Measurements from ENCODE around the gene CORO2B. TPM values are rescaled to one million over a fixed set of nuclear protein-coding genes. Genes with fewer than 3 reads are reported as not detected.

The CORO2B gene
- total RNA-seq, 1 donor from 2014 or later = 1.0 TPM

GRCh38 chr15:68683551-68683950, 104.8 kb downstream of the CORO2B start:
- Histone ChIP-seq H3K9ac (ENCODE audit: low read depth in 1 of 3, low read length in 3 of 3) (no peak overlapping the region), H3K27ac (ENCODE audit: low read depth, low read length) (no peak overlapping the region), H3K4me1 (ENCODE audit: control insufficient read depth in 3 of 3, insufficient read depth in 3 of 3, low read length in 3 of 3) (no peaks in the 10 kb centered on the region), H3K4me3 (ENCODE audit: low read length in 3 of 3) (no peak overlapping the region), H3K36me3 (ENCODE audit: control insufficient read depth in 3 of 3, insufficient read depth in 3 of 3, low read length in 3 of 3) (no peaks in the 10 kb centered on the region), H3K9me3 (ENCODE audit: control insufficient read depth in 3 of 3, low read length in 3 of 3) (no peaks in the 10 kb centered on the region), H3K27me3 (ENCODE audit: control insufficient read depth in 3 of 3, insufficient read depth in 3 of 3, low read length in 3 of 3) (no peaks in the 10 kb centered on the region)

- Histone ChIP-seq H3K36me3 (ENCODE audit: control insufficient read depth in 3 of 3, insufficient read depth in 3 of 3, low read length in 3 of 3) (no peaks in the 10 kb centered on the region), H3K9ac (ENCODE audit: low read depth in 1 of 3, low read length in 3 of 3) (no peak overlapping the region), H3K27me3 (ENCODE audit: control insufficient read depth in 3 of 3, insufficient read depth in 3 of 3, low read length in 3 of 3) (no peaks in the 10 kb centered on the region), H3K9me3 (ENCODE audit: control insufficient read depth in 3 of 3, low read length in 3 of 3) (no peaks in the 10 kb centered on the region), H3K4me1 (ENCODE audit: control insufficient read depth in 3 of 3, insufficient read depth in 3 of 3, low read length in 3 of 3) (no peaks in the 10 kb centered on the region), H3K4me3 (ENCODE audit: low read length in 3 of 3) (no peak overlapping the region), H3K27ac (ENCODE audit: low read depth, low read length) (no peak overlapping the region)
Observed at GRCh38 chr15:68684476-68684875, 105.7 kb downstream of the CORO2B start.

GRCh38 chr15:68687136-68687735, 108.4 kb downstream of the CORO2B start:
- H3K9me3 ChIP-seq (ENCODE audit: control insufficient read depth in 3 of 3, low read length in 3 of 3) = no peaks in the 10 kb centered on the region
- H3K27me3 ChIP-seq (ENCODE audit: control insufficient read depth in 3 of 3, insufficient read depth in 3 of 3, low read length in 3 of 3) = no peaks in the 10 kb centered on the region
- H3K27ac ChIP-seq (ENCODE audit: low read depth, low read length) = no peak overlapping the region
- H3K4me1 ChIP-seq (ENCODE audit: control insufficient read depth in 3 of 3, insufficient read depth in 3 of 3, low read length in 3 of 3) = no peaks in the 10 kb centered on the region
- no peak overlapping the region for H3K9ac ChIP-seq (ENCODE audit: low read depth in 1 of 3, low read length in 3 of 3)
- H3K36me3 ChIP-seq (ENCODE audit: control insufficient read depth in 3 of 3, insufficient read depth in 3 of 3, low read length in 3 of 3) = no peaks in the 10 kb centered on the region
- H3K4me3 ChIP-seq (ENCODE audit: low read length in 3 of 3) = no peak overlapping the region

GRCh38 chr15:68691705-68692104, 112.9 kb downstream of the CORO2B start:
- Histone ChIP-seq H3K27ac (ENCODE audit: low read depth, low read length) (no peak overlapping the region), H3K4me1 (ENCODE audit: control insufficient read depth in 3 of 3, insufficient read depth in 3 of 3, low read length in 3 of 3) (no peaks in the 10 kb centered on the region), H3K9me3 (ENCODE audit: control insufficient read depth in 3 of 3, low read length in 3 of 3) (no peaks in the 10 kb centered on the region), H3K36me3 (ENCODE audit: control insufficient read depth in 3 of 3, insufficient read depth in 3 of 3, low read length in 3 of 3) (no peaks in the 10 kb centered on the region), H3K27me3 (ENCODE audit: control insufficient read depth in 3 of 3, insufficient read depth in 3 of 3, low read length in 3 of 3) (no peaks in the 10 kb centered on the region), H3K4me3 (ENCODE audit: low read length in 3 of 3) (no peak overlapping the region), H3K9ac (ENCODE audit: low read depth in 1 of 3, low read length in 3 of 3) (no peak overlapping the region)

GRCh38 chr15:68693071-68693470, 114.3 kb downstream of the CORO2B start:
- no peak overlapping the region for H3K4me3 ChIP-seq (ENCODE audit: low read length in 3 of 3)
- H3K4me1 ChIP-seq (ENCODE audit: control insufficient read depth in 3 of 3, insufficient read depth in 3 of 3, low read length in 3 of 3) = peaks cover 0 to 2% (median 0%) of the 10 kb centered on the region in 3 donors
- no peak overlapping the region for H3K27ac ChIP-seq (ENCODE audit: low read depth, low read length)
- H3K9ac ChIP-seq (ENCODE audit: low read depth in 1 of 3, low read length in 3 of 3) = no peak overlapping the region
- H3K27me3 ChIP-seq (ENCODE audit: control insufficient read depth in 3 of 3, insufficient read depth in 3 of 3, low read length in 3 of 3) = no peaks in the 10 kb centered on the region
- no peaks in the 10 kb centered on the region for H3K9me3 ChIP-seq (ENCODE audit: control insufficient read depth in 3 of 3, low read length in 3 of 3)
- H3K36me3 ChIP-seq (ENCODE audit: control insufficient read depth in 3 of 3, insufficient read depth in 3 of 3, low read length in 3 of 3) = no peaks in the 10 kb centered on the region

GRCh38 chr15:68694111-68694510, 115.3 kb downstream of the CORO2B start:
- Histone ChIP-seq H3K4me1 (ENCODE audit: control insufficient read depth in 3 of 3, insufficient read depth in 3 of 3, low read length in 3 of 3) (peaks cover 0 to 4% (median 3%) of the 10 kb centered on the region in 3 donors), H3K27me3 (ENCODE audit: control insufficient read depth in 3 of 3, insufficient read depth in 3 of 3, low read length in 3 of 3) (no peaks in the 10 kb centered on the region)

GRCh38 chr15:68695061-68695595, 116.3 kb downstream of the CORO2B start:
- Histone ChIP-seq H3K9me3 (ENCODE audit: control insufficient read depth in 3 of 3, low read length in 3 of 3) (no peaks in the 10 kb centered on the region), H3K27ac (ENCODE audit: low read depth, low read length) (no peak overlapping the region), H3K9ac (ENCODE audit: low read depth in 1 of 3, low read length in 3 of 3) (no peak overlapping the region), H3K27me3 (ENCODE audit: control insufficient read depth in 3 of 3, insufficient read depth in 3 of 3, low read length in 3 of 3) (no peaks in the 10 kb centered on the region), H3K4me1 (ENCODE audit: control insufficient read depth in 3 of 3, insufficient read depth in 3 of 3, low read length in 3 of 3) (peaks cover 10 to 14% (median 11%) of the 10 kb centered on the region in 3 donors), H3K36me3 (ENCODE audit: control insufficient read depth in 3 of 3, insufficient read depth in 3 of 3, low read length in 3 of 3) (no peaks in the 10 kb centered on the region), H3K4me3 (ENCODE audit: low read length in 3 of 3) (no peak overlapping the region)

More at GRCh38 chr15:68694111-68694510, 115.3 kb downstream of the CORO2B start:
- Histone ChIP-seq H3K9me3 (ENCODE audit: control insufficient read depth in 3 of 3, low read length in 3 of 3) (no peaks in the 10 kb centered on the region), H3K9ac (ENCODE audit: low read depth in 1 of 3, low read length in 3 of 3) (no peak overlapping the region), H3K4me3 (ENCODE audit: low read length in 3 of 3) (no peak overlapping the region), H3K27ac (ENCODE audit: low read depth, low read length) (no peak overlapping the region), H3K36me3 (ENCODE audit: control insufficient read depth in 3 of 3, insufficient read depth in 3 of 3, low read length in 3 of 3) (no peaks in the 10 kb centered on the region)

GRCh38 chr15:68696414-68697363, 117.9 kb downstream of the CORO2B start:
- Histone ChIP-seq H3K27me3 (ENCODE audit: control insufficient read depth in 3 of 3, insufficient read depth in 3 of 3, low read length in 3 of 3) (no peaks in the 10 kb centered on the region), H3K4me1 (ENCODE audit: control insufficient read depth in 3 of 3, insufficient read depth in 3 of 3, low read length in 3 of 3) (peaks cover 21 to 23% (median 21%) of the 10 kb centered on the region in 3 donors), H3K36me3 (ENCODE audit: control insufficient read depth in 3 of 3, insufficient read depth in 3 of 3, low read length in 3 of 3) (no peaks in the 10 kb centered on the region), H3K9ac (ENCODE audit: low read depth in 1 of 3, low read length in 3 of 3) (no peak overlapping the region), H3K27ac (ENCODE audit: low read depth, low read length) (no peak overlapping the region), H3K9me3 (ENCODE audit: control insufficient read depth in 3 of 3, low read length in 3 of 3) (no peaks in the 10 kb centered on the region), H3K4me3 (ENCODE audit: low read length in 3 of 3) (no peak overlapping the region)

- no peak overlapping the region for H3K4me3 ChIP-seq (ENCODE audit: low read length in 3 of 3)
- no peak overlapping the region for H3K27ac ChIP-seq (ENCODE audit: low read depth, low read length)
- no peaks in the 10 kb centered on the region for H3K27me3 ChIP-seq (ENCODE audit: control insufficient read depth in 3 of 3, insufficient read depth in 3 of 3, low read length in 3 of 3)
- H3K4me1 ChIP-seq (ENCODE audit: control insufficient read depth in 3 of 3, insufficient read depth in 3 of 3, low read length in 3 of 3) = peaks cover 21 to 28% (median 21%) of the 10 kb centered on the region in 3 donors
- H3K9ac ChIP-seq (ENCODE audit: low read depth in 1 of 3, low read length in 3 of 3) = no peak overlapping the region
- H3K36me3 ChIP-seq (ENCODE audit: control insufficient read depth in 3 of 3, insufficient read depth in 3 of 3, low read length in 3 of 3) = no peaks in the 10 kb centered on the region
- H3K9me3 ChIP-seq (ENCODE audit: control insufficient read depth in 3 of 3, low read length in 3 of 3) = no peaks in the 10 kb centered on the region
Observed at GRCh38 chr15:68697711-68698690, 119.2 kb downstream of the CORO2B start.
